ENCODE results near the gene CR1.

DNA sequence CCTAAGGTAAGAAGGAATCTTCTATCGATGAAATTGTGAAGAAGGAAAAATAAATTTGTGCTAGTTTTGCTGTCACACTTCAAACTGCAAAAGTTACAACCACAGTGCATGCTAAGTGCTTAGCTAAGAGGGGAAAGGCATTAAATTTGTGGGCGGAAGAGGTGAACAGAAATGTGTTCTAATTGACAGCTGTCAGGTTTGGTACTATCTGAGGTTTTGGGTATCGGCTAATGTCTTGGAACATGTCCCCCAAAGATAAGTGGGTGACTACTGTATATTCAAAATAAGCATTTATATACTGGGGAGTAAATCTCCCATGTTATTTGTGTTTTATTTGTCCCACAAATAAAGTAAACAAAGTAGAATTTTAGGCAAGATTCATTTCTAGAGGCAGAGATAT, 8.0 kb downstream of the CR1 start:
- TF ChIP-seq, protein P1, sequence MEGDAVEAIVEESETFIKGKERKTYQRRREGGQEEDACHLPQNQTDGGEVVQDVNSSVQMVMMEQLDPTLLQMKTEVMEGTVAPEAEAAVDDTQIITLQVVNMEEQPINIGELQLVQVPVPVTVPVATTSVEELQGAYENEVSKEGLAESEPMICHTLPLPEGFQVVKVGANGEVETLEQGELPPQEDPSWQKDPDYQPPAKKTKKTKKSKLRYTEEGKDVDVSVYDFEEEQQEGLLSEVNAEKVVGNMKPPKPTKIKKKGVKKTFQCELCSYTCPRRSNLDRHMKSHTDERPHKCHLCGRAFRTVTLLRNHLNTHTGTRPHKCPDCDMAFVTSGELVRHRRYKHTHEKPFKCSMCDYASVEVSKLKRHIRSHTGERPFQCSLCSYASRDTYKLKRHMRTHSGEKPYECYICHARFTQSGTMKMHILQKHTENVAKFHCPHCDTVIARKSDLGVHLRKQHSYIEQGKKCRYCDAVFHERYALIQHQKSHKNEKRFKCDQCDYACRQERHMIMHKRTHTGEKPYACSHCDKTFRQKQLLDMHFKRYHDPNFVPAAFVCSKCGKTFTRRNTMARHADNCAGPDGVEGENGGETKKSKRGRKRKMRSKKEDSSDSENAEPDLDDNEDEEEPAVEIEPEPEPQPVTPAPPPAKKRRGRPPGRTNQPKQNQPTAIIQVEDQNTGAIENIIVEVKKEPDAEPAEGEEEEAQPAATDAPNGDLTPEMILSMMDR (IDR thresholded peaks at IDR 0.05): no peak
- TF ChIP-seq POLR2A (IDR thresholded peaks at IDR 0.05): no peak
